GM10266 (cell line): ENCODE data around the gene COG8.

Experiments
- DNase-seq: peaks from one replicate; pipeline ENCODE4 v3.0.0; 2012; ENCODE audit errors: extremely low spot score
- CTCF ChIP-seq: IDR thresholded peaks from 2 replicates; pipeline ENCODE4 v1.5.1; 2012; ENCODE audit warnings: mild to moderate bottlenecking, low read depth; ENCODE audit not compliant: control insufficient read depth, insufficient read depth; ENCODE audit errors: missing control alignments

Gene COG8

GRCh38 chr16:69348222-69348621 lies 8.9 kb upstream of the COG8 start:
- no peak for TF ChIP-seq CTCF
- no peak for DNase-seq

GRCh38 chr16:69346683-69347082 lies 7.3 kb upstream of the COG8 start:
- DNase-seq: no peak
- no peak for TF ChIP-seq CTCF

GRCh38 chr16:69345923-69346322 lies 6.6 kb upstream of the COG8 start:
- DNase-seq: no peak
- TF ChIP-seq CTCF: no peak

- no peak for DNase-seq
Measured at GRCh38 chr16:69344171-69344570, 4.8 kb upstream of the COG8 start.

GRCh38 chr16:69340095-69340644 lies 806 bp upstream of the COG8 start:
- no peak for DNase-seq
- TF ChIP-seq CTCF: no peak

More at GRCh38 chr16:69344171-69344570, 4.8 kb upstream of the COG8 start:
- no peak for TF ChIP-seq CTCF

- DNase-seq: no peak
Measured at GRCh38 chr16:69338557-69339288, 641 bp downstream of the COG8 start.

More at GRCh38 chr16:69338557-69339288, 641 bp downstream of the COG8 start:
- TF ChIP-seq CTCF: no peak
